Epithelial cell of proximal tubule (primary cell): ENCODE measurements around the gene PHAF1. TPM values are rescaled to one million over a fixed set of nuclear protein-coding genes. Genes with fewer than 3 reads are reported as not detected.

ENCODE experiments used
- DNase-seq: peaks from one replicate; pipeline ENCODE4 v3.0.0-alpha.2; 2011; ENCODE audit warnings: low read depth
- H3K4me3 ChIP-seq: 2 replicates; pipeline ENCODE4 v1.5.1; 2011; ENCODE audit warnings: low read depth, mild to moderate bottlenecking, low read length
- total RNA-seq: library from RNA; depleted of rRNA; stranded (reverse); fragments of >200 nt; gene quantifications from 2 replicates; pipeline ENCODE4 v1.2.3, GENCODE V29; 2015
- TF ChIP-seq, protein P1 (sequence below): conservative IDR thresholded peaks from 2 replicates; pipeline ENCODE4 v1.5.1; 2012; ENCODE audit warnings: low read depth, mild to moderate bottlenecking, low read length

PHAF1 gene
- total RNA-seq, 1 donor from 2014 or later = 16.4 TPM

DNA sequence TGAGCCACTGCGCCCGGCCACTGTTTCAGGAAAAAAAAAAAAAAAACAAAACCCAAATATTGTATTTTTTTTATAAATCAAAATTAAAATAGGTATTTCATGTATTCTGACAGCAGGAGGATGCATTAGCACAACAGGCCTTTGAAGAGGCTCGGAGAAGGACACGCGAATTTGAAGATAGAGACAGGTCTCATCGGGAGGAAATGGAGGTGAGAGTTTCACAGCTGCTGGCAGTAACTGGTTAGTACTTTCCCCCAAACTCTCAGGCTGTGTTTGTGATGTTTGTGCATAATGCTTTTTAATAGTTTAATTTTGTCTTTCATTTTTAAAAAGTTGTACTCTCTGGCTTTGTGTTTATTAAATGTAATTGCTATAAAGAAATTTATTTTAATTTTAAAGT lies 27.6 kb upstream of the PHAF1 start:
- DNase-seq = no peak
- TF ChIP-seq, protein P1, sequence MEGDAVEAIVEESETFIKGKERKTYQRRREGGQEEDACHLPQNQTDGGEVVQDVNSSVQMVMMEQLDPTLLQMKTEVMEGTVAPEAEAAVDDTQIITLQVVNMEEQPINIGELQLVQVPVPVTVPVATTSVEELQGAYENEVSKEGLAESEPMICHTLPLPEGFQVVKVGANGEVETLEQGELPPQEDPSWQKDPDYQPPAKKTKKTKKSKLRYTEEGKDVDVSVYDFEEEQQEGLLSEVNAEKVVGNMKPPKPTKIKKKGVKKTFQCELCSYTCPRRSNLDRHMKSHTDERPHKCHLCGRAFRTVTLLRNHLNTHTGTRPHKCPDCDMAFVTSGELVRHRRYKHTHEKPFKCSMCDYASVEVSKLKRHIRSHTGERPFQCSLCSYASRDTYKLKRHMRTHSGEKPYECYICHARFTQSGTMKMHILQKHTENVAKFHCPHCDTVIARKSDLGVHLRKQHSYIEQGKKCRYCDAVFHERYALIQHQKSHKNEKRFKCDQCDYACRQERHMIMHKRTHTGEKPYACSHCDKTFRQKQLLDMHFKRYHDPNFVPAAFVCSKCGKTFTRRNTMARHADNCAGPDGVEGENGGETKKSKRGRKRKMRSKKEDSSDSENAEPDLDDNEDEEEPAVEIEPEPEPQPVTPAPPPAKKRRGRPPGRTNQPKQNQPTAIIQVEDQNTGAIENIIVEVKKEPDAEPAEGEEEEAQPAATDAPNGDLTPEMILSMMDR = no peak
- no peak overlapping the region for H3K4me3 ChIP-seq

DNA sequence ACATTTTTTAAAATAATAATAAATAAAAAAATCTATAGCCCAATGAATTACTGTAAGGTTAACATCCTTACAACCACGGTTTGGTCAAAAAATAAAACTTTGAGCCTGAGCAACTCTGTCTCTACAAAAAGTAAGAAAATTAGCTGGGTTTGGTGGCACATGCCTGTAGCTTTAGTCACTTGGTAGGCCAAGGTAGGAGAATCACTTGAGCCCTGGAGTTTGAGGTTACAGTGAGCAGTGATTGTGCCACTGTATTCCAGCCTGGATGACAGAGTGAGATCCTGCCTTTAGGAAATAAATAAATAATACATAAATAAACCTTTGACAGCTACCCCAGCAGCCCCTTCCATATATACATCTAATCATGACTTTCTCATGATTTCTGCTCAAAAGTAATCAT lies 26.9 kb upstream of the PHAF1 start:
- no peak overlapping the region for H3K4me3 ChIP-seq
- no peak for DNase-seq
- TF ChIP-seq, protein P1 = no peak

DNA sequence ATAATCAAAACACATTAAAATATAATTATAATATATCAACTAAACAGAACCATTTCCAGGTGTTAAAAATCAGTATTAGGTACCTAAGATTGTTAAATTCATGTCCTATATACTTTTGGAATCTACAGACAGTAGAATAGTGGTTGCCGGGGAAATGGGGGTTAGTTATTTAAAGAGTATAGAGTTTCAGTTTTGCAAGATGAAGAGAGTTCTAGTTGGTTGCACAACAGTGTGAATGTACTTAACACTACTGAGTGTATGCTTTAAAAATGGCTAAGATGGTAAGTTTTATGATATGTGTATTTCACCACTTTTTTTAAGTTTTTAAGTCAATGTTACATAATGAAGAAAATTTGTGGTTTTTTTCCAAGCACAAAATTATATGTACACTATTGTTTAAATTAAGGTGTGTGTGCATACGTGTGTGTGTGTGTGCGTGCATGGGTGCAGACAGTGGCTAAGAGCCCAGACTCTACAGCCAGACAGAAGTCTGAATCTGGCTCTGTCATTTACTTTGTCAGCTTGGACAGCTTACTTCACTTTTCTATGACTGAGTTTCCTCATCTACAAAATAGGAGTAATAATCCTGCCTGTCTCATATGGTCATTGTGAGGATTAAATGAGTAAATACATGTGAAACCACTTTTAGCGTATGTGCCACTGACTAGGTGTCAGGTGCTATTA lies 25.3 kb upstream of the PHAF1 start:
- no peak for DNase-seq
- TF ChIP-seq, protein P1 = no peak
- H3K4me3 ChIP-seq = no peak overlapping the region

DNA sequence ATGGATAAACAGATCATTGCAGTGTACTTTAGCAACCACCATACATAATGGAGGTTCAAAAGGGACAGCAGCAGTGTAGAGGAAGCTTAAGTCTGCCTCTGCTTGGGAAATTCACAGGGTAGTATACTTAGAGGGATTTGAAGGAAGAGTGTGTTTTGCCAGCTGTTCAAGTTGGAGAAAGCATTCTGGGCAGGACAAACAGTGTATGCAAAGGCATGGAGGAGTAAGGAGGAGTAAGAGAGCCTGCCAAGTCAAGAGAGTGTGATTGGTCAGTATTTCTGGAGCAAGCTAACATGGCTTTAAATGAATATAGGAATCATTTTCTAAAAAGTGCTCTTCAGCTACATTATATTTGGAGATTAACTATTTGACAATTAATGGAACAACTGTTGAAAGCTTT lies 22.9 kb upstream of the PHAF1 start:
- no peak for DNase-seq
- H3K4me3 ChIP-seq = no peak overlapping the region
- TF ChIP-seq, protein P1 = no peak

DNA sequence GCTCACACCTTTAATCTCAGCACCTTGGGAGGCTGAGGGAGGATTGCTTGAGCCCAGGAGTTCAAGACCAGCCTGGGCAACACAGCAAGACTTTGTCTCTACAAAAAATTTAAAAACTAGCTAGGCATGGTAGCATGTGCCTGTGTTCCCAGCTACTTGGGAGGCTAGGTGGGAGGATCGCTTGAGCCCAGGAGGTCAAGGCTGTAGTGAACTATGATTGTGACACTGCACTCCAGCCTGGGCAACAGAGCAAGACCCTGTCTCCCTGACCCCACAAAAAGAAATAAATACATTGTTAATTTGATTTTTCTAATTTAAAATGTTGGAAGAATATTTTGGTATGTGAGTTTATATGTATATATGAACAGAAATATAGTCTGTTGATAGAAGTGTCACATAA lies 22.4 kb upstream of the PHAF1 start:
- TF ChIP-seq, protein P1 = no peak

DNA sequence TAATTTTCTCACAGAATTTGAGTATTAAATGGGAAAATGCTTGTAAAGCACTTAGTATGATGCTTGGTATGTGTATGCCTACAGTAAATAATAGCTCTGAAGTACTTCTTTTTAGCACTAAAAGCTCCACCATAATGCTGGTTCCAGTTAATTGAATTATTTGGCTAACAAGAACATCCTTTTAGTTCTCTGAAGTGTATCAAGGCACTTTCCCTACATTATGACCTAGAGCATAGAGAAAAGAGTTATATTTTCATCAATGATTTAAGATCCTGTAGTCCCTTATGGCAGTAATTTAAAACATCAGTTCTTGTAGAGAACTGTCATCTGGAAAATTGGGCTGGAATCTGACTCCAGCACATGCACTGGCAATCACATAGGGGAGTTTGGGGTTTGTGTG lies 21.9 kb upstream of the PHAF1 start:
- no peak for DNase-seq
- no peak overlapping the region for H3K4me3 ChIP-seq
- TF ChIP-seq, protein P1 = no peak

More for the DNA sequence above, 22.4 kb upstream of the PHAF1 start:
- no peak for DNase-seq
- H3K4me3 ChIP-seq = no peak overlapping the region

DNA sequence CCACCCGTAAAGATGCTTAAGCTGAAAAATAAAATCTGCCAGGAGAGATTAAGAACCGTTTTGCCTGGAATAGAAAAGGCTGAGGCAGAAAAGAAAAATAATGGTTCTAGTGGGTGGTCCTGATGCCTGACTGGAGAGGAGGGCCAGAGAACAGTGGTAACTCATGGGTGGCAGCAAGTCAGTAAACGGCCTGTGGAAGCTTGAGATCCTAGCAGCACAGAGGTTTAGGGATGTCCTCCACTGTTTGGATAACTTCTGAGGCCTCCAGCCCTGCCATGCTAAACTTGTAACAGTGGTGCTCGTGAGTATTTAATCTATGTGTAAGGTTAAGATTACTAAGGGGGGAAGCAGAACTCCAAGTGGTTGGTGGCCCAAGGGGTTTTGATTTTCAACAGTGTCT lies 21.2 kb upstream of the PHAF1 start:
- TF ChIP-seq, protein P1 = no peak
- H3K4me3 ChIP-seq = no peak overlapping the region
- DNase-seq = no peak
